Uterus (tissue), 4 donors: Measurements from ENCODE around the gene TEC. TPM values are rescaled to one million over a fixed set of nuclear protein-coding genes. Genes with fewer than 3 reads are reported as not detected.

Source experiments
- DNase-seq, 2 donors: peaks; one replicate each; pipeline ENCODE4 v3.0.0-alpha.2; 2019 to 2020
- H3K27ac ChIP-seq, 2 donors: fragments of 200-600 bp; sonication (generic); 1 replicate in 1 of 2; 2 replicates in 1 of 2; pipeline ENCODE4 v1.5.1; 2016 to 2018
- H3K27me3 ChIP-seq, 2 donors: fragments of 200-600 bp; sonication (generic); one replicate each; pipeline ENCODE4 v1.5.1; 2018 to 2019; ENCODE audit warnings: control low read depth in 1 of 2
- H3K36me3 ChIP-seq, 2 donors: fragments of 200-600 bp; sonication (generic); one replicate each; pipeline ENCODE4 v1.5.1; 2019; ENCODE audit warnings: control low read depth in 1 of 2
- H3K4me1 ChIP-seq, 2 donors: fragments of 200-600 bp; sonication (generic); one replicate each; pipeline ENCODE4 v1.5.1; 2018 to 2019; ENCODE audit warnings: control low read depth in 1 of 2
- H3K4me3 ChIP-seq, 2 donors: fragments of 200-600 bp; sonication (generic); 1 replicate in 1 of 2; 2 replicates in 1 of 2; pipeline ENCODE4 v1.5.1; 2018 to 2019; ENCODE audit warnings: mild to moderate bottlenecking in 1 of 2
- H3K9me3 ChIP-seq, 2 donors: fragments of 200-600 bp; sonication (generic); one replicate each; pipeline ENCODE4 v1.5.1; 2019; ENCODE audit warnings: control low read depth in 1 of 2
- CTCF ChIP-seq, 4 experiments: fragments of 200-600 bp in 2 of 4; fragments of 450-650 bp in 2 of 4; sonication (generic) in 2 of 4; IDR thresholded peaks; one replicate each; pipeline ENCODE4 v1.5.1; 2016 to 2019; ENCODE audit warnings: antibody characterized with exemption in 4 of 4, mild to moderate bottlenecking in 2 of 4, moderate library complexity in 1 of 4
- POLR2A ChIP-seq, 2 donors: fragments of 450-650 bp; IDR thresholded peaks; one replicate each; pipeline ENCODE4 v1.6.1; 2016; ENCODE audit warnings: antibody characterized with exemption in 2 of 2, mild to moderate bottlenecking in 1 of 2, moderate library complexity in 1 of 2
- intact Hi-C: fragments of 100-400 bp; cut with DNase I; formaldehyde crosslinking; loops from one replicate; pipeline ENCODE4 v1.15.1; 2023; ENCODE audit warnings: low total_unique reads
- total RNA-seq, 4 donors: library from RNA; depleted of rRNA in 3 of 4; stranded (reverse); fragments of >200 nt in 3 of 4; gene quantifications; one replicate each; pipeline versions ENCODE4 v1.1.0 to v1.2.4, GENCODE V29; 2014 to 2023
- donor health status: DM: yes; HTN: yes; CAD: no.

Gene TEC
- total RNA-seq, 4 donors from 2014 or later = under 0.01 to 6.8 (median 2.6) TPM

DNA sequence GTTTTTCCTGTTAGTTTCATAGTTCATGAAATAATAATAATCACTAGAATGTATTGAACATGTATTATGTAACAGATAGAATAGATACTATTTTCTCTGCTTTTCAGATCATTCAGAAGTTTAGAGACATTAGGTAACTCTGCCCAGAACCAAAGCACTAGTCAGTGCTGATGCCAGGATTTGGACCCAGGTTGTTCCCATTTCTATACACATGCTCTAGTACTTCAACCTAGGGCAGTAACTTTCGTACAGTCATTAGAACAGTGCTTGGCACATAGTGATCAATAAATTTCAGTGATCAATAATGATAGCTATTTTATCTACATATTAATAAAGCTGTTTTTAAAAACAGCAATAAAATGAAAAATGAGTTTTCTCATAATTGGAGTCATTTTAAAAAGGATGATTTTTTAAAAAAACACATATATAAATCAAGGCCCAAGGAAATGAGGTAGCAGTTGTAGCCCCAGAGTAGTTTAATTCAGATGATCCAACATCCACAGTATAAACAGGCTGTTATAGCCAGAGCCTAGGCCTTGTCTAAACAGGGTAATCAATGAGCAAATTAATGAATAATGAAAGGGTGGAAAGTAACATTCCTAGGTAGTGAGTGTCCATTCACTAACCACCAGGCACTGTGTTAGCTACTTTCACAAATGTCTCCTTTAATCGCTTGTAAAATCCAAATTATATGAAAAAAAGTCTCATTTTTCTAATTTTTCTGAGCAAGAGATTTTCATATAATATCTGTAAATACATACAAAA is 161.1 kb downstream of the TEC start:
- Histone ChIP-seq H3K9me3 (no peaks in the 10 kb centered on the region), H3K4me3 (no peak overlapping the region), H3K27ac (no peak overlapping the region), H3K36me3 (no peaks in the 10 kb centered on the region), H3K27me3 (no peaks in the 10 kb centered on the region), H3K4me1 (no peaks in the 10 kb centered on the region)
- DNase-seq = no peak
- TF ChIP-seq CTCF (IDR thresholded peaks at IDR 0.05) = no peak
- no peak for TF ChIP-seq POLR2A (IDR thresholded peaks at IDR 0.05)
- intact Hi-C loops = no loop called here

GRCh38 chr4:48105230-48105629 is 164.4 kb downstream of the TEC start:
- H3K4me3 ChIP-seq = no peak overlapping the region
- no peak for DNase-seq
- intact Hi-C loops = no loop called here
- no peaks in the 10 kb centered on the region for H3K4me1 ChIP-seq
- H3K36me3 ChIP-seq = no peaks in the 10 kb centered on the region
- H3K27ac ChIP-seq = no peak overlapping the region
- no peak for TF ChIP-seq CTCF (IDR thresholded peaks at IDR 0.05)
- TF ChIP-seq POLR2A (IDR thresholded peaks at IDR 0.05) = no peak
- H3K9me3 ChIP-seq = no peaks in the 10 kb centered on the region
- no peaks in the 10 kb centered on the region for H3K27me3 ChIP-seq

DNA sequence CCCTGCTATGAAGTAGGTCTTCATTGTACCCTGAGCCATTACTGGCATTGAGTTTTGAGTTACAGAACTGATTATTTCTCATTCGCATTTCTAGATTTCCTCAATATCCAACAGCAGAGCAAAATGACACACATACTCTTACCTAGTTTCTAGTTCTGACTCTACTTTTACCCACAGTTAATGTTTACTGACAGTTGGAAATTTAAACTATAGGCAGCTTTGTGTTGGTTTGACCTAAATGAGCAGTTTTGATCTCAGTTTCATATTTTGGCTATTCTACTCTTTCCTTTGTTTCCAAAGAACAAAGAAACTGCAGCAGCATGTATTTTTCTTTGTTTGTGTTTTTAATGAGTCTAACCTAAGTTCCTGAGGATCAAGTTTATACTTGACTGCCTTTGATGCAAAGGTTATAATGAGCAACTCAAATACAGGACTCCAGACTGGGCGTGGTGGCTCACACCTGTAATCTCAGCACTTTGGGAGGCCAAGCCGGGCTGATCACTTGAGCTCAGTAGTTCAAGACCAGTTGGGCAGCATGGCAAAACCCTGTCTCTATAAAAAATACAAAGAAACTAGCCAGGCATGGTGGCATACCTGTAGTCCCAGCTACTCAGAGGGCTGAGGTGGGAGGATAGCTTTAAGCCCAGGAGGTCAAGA is 166.0 kb downstream of the TEC start:
- intact Hi-C loops = no loop called here
- TF ChIP-seq POLR2A (IDR thresholded peaks at IDR 0.05) = no peak
- no peak for TF ChIP-seq CTCF (IDR thresholded peaks at IDR 0.05)
- H3K4me1 ChIP-seq = no peaks in the 10 kb centered on the region
- H3K27ac ChIP-seq = no peak overlapping the region
- H3K9me3 ChIP-seq = no peaks in the 10 kb centered on the region
- no peak overlapping the region for H3K4me3 ChIP-seq
- H3K27me3 ChIP-seq = no peaks in the 10 kb centered on the region
- no peak for DNase-seq
- no peaks in the 10 kb centered on the region for H3K36me3 ChIP-seq

DNA sequence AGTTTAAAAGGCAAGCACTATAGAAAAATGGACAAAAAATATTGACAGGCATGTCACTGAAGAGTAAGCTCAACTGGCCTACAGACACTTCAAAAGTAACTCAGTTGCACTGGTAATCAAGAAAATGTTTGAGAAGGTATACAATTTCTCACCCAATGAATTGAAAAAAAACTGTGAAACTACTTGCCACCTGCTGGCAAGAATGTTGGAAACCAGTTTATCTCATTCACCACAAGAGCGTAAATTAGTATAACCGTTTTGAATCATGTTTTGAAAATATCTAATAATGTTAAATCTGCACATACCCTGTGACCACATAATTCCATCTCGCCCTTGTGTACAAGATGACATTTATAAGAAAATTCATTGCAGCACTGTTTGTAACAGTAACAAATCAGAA is 167.3 kb downstream of the TEC start:
- DNase-seq = no peak

More for the DNA sequence above, 167.3 kb downstream of the TEC start:
- Histone ChIP-seq H3K27ac (no peak overlapping the region), H3K9me3 (no peaks in the 10 kb centered on the region), H3K4me1 (no peaks in the 10 kb centered on the region), H3K36me3 (no peaks in the 10 kb centered on the region), H3K27me3 (no peaks in the 10 kb centered on the region), H3K4me3 (no peak overlapping the region)
- intact Hi-C loops = no loop called here
- no peak for TF ChIP-seq POLR2A (IDR thresholded peaks at IDR 0.05)
- no peak for TF ChIP-seq CTCF (IDR thresholded peaks at IDR 0.05)
